Stimulated activated memory B cell treated with anti-CD40 and anti-IgM and Interleukin-4, amounts not matched to agents 10 μg/mL and 1 μg/mL and 100 μg/mL, for 72 hours (primary cell): ENCODE data around the gene RPL12.

Source experiments
- ATAC-seq: fragments of 150-1000 bp; cut with Tn5 transposase; 2 replicates; pipeline ENCODE4 v1.10.0; 2021
- H3K27ac Mint-ChIP-seq: one replicate; pipeline ENCODE4 v1.8.0; 2022; ENCODE audit warnings: mild to moderate bottlenecking, mixed read lengths
- H3K27me3 Mint-ChIP-seq: one replicate; pipeline ENCODE4 v1.8.0; 2022; ENCODE audit warnings: mixed read lengths
- H3K36me3 Mint-ChIP-seq: one replicate; pipeline ENCODE4 v1.8.0; 2022; ENCODE audit warnings: mixed read lengths
- H3K4me1 Mint-ChIP-seq: one replicate; pipeline ENCODE4 v1.8.0; 2022; ENCODE audit warnings: mixed read lengths
- H3K4me3 Mint-ChIP-seq: one replicate; pipeline ENCODE4 v1.8.0; 2022; ENCODE audit warnings: mild to moderate bottlenecking, moderate library complexity, mixed read lengths
- H3K9me3 Mint-ChIP-seq: one replicate; pipeline ENCODE4 v1.8.0; 2022; ENCODE audit warnings: mixed read lengths

RPL12 gene

DNA sequence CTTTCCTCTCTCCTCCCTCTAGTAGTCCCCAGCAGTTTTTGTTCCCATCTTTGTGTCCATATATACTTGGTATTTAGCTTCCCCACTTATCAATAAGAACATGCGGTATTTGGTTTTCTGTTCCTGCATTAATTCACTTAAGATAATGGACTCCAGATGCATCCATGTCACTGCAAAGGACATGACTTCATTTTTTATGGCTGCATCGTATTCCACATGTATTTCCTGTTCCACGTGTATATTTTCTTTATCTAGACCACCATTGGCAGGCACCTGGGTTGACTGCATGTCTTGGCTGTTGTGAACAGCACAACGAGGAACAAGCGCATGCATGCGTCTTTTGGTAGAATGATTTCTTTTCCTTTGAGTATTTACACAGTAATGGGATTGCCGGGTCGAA lies 20.8 kb downstream of the RPL12 start:
- no peak for ATAC-seq
- no peak overlapping the region for H3K27ac Mint-ChIP-seq
- H3K36me3 Mint-ChIP-seq = peaks cover 70% of the 10 kb centered on the region
- H3K9me3 Mint-ChIP-seq = no peaks in the 10 kb centered on the region
- no peaks in the 10 kb centered on the region for H3K27me3 Mint-ChIP-seq
- H3K4me3 Mint-ChIP-seq = no peak overlapping the region
- H3K4me1 Mint-ChIP-seq = peaks cover 15% of the 10 kb centered on the region

DNA sequence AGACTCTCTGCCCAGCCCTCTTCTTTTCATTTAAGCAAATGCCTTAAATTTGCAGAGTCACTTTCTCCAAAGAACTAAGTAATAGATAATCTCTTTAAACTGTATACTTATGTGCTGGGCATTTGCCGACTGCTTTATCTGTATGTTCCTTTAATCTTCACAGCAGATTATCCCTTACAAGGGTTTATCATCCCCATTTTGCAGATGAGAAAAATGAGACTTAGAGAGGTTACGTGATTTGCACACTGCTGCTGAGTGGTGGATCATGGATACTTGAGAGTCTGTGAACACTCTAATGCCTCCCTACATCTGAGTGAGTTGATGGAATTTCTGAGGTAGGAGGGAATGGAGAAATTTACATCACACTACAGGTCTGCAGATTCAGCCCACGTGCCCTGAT lies 22.9 kb downstream of the RPL12 start:
- no peak for ATAC-seq
- Mint-ChIP-seq H3K4me3 (no peak overlapping the region), H3K36me3 (peaks cover 50% of the 10 kb centered on the region), H3K9me3 (no peaks in the 10 kb centered on the region), H3K27ac (no peak overlapping the region), H3K27me3 (no peaks in the 10 kb centered on the region), H3K4me1 (peaks cover 31% of the 10 kb centered on the region)

DNA sequence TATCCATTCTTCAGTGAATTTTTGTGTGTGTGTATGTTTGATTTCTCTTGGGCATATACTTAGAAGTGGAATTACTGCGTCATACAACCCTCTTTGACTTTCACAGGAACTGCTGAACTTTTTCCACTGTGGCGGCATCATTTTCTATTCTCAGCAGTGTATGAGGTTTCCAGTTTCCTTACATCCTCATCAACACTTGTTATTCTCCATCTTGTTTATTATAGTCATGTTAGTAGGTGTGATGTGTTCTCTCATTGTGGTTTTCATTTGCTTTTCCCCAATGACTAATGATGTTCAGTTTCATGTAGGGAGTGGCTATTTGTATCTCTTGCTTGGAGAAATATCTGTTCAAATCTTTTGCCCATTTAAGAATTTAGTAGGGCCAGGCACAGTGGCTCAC lies 24.4 kb downstream of the RPL12 start:
- peak overlapping the region; percentile 53 for H3K27ac Mint-ChIP-seq
- peaks cover 39% of the 10 kb centered on the region for H3K36me3 Mint-ChIP-seq
- H3K4me1 Mint-ChIP-seq = peaks cover 46% of the 10 kb centered on the region
- no peaks in the 10 kb centered on the region for H3K27me3 Mint-ChIP-seq
- ATAC-seq = no peak
- peak overlapping the region; percentile 5 for H3K4me3 Mint-ChIP-seq
- H3K9me3 Mint-ChIP-seq = no peaks in the 10 kb centered on the region

DNA sequence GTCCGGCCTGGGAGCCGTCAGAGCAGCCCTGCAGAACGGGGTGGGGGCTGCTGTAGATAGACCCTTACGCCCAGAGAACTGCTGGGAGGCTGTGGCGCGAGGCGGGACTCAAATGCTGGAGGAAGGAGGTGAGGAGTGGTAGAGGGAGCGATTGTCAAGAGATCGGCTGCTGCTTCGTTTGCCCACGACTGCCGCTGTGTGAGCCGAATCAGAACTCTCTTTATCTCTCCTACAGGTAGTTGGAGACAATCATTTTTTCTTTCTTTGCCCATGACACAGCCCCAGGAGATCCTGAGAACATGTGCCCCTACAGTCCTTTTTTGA lies 26.6 kb downstream of the RPL12 start:
- peaks cover 46% of the 10 kb centered on the region for H3K4me1 Mint-ChIP-seq
- H3K9me3 Mint-ChIP-seq = no peaks in the 10 kb centered on the region
- peak overlapping the region; percentile 97 for H3K4me3 Mint-ChIP-seq
- peak overlapping the region; percentile 98 for H3K27ac Mint-ChIP-seq
- peak; percentile 48 for ATAC-seq
- peaks cover 23% of the 10 kb centered on the region for H3K36me3 Mint-ChIP-seq
- no peaks in the 10 kb centered on the region for H3K27me3 Mint-ChIP-seq

DNA sequence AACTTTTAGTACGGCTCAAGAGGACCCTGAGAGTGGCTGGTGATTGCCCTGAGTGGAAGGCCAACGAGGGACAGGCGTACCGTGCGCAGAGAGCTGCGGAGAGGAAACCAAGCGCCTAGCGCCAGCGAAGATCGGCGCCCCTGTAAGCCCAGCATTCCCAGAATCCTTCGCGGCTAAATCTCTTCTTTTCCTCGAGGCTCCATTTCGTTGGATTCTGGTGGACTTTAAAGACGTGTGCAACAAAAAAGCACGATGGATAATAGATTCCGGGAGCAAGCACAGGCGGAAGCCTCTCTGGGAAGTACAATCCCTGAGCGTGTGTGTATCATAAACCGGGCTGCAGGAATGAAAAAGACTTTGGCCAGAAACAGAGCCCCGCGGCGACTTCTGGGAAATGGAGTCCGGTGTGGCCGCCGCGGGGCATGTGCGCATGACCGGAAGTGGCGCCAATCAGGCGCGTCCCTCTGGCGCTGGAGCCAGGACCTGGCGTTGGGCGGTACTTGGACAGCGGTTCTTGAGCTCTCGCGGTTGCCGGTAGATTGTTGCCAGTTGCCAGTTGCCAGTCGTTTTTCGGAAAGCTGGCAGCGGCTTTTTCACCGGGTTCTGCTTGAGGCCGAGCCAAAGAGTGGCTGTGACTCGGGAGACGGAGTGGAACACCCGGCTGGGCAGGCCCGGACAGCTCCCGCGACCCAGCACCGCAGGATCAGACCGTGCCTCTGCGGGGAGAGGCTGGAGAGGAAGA lies 27.1 kb downstream of the RPL12 start, which contains the start of gene ZNF79:
Gene ZNF79 (plus strand): TSS at position 449 of the 742 bp plus-strand sequence. CDS start 406 bp downstream, outside the sequence.
- no peaks in the 10 kb centered on the region for H3K27me3 Mint-ChIP-seq
- ATAC-seq = peak; percentile 95
- peak within 1 kb of the TSS; percentile 98 for H3K27ac Mint-ChIP-seq
- H3K36me3 Mint-ChIP-seq = peaks cover 22% of the 10 kb centered on the region
- H3K4me1 Mint-ChIP-seq = peaks cover 46% of the 10 kb centered on the region
- no peaks in the 10 kb centered on the region for H3K9me3 Mint-ChIP-seq
- H3K4me3 Mint-ChIP-seq = peak within 1 kb of the TSS; percentile 97

DNA sequence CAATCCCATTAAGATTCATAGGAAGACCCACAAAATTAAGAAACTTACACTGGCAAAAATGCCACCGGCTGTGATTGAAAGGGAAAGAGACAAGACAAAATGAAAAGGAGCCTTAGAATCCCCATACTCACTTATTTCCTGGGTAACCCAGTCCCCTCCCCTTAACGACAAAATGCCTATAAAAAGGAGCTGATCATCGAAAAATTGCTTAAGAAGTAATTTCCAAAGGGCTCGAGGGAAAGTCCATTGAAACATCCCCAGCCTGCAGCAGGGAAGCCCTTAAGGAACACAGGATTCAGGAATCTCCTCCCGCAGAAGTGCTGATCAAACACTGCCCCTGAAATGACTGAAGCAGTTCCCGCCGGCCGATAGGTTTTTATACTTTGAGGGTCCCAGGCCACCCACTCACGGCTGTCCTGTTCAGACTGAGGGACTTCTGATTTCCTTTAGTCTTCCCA lies 27.7 kb downstream of the RPL12 start:
- Mint-ChIP-seq H3K36me3 (peaks cover 21% of the 10 kb centered on the region), H3K9me3 (no peaks in the 10 kb centered on the region), H3K4me1 (peaks cover 51% of the 10 kb centered on the region), H3K27me3 (no peaks in the 10 kb centered on the region), H3K4me3 (peak overlapping the region; percentile 97), H3K27ac (peak overlapping the region; percentile 98)
- no peak for ATAC-seq

DNA sequence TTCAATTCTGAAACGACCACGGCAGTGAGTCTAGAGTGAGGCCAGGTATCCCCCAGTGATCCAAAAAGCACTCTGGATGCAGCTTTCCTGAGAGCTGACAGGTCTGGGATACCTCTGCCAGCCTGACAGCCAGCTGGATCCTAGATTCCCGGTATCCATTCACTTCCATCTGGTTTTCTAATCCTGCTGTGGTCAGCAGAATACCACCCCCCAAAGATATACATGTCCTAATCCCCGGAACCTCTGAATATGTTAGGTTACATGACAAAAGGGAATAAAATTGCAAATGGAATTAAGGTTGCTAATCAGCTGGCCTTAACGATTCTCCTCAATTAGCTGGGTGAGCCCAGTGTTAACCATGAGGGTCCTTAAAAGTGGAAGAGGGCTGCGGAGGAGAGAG lies 28.4 kb downstream of the RPL12 start:
- Mint-ChIP-seq H3K9me3 (no peaks in the 10 kb centered on the region), H3K4me1 (peaks cover 52% of the 10 kb centered on the region), H3K4me3 (peak overlapping the region; percentile 97), H3K36me3 (peaks cover 14% of the 10 kb centered on the region), H3K27me3 (no peaks in the 10 kb centered on the region), H3K27ac (peak overlapping the region; percentile 98)
- no peak for ATAC-seq

DNA sequence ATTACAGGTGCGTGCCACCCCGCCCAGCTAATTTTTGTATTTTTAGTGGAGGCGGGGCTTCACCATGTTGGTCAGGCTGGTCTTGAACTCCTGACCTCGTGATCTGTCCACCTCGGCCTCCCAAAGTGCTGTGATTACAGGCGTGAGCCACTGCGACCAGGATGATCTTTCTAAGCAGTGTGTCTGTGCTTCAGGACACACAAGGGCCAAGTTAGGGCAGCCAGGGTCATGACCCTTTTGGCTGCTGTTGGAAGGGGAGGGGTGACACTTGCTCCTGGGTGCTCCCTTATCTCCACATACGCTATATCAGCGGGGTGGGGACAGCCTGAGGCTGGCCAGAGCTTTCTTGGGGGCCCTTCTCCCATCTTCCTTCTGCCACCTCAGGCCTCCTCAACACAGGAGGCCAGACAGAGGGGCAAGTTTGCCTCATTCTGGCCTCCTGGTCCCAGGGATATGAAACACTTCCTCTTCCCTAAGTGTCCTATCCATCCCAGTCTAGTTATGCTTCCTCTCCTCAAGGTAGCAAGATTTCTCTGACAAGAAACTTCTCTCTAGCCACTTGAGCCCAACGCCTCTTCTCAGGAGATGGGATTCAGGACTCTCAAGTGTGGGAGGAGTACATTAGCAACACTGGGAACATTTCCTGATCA lies 28.9 kb downstream of the RPL12 start:
- H3K27me3 Mint-ChIP-seq = no peaks in the 10 kb centered on the region
- H3K4me1 Mint-ChIP-seq = peaks cover 52% of the 10 kb centered on the region
- no peaks in the 10 kb centered on the region for H3K9me3 Mint-ChIP-seq
- ATAC-seq = no peak
- H3K36me3 Mint-ChIP-seq = peaks cover 13% of the 10 kb centered on the region
- no peak overlapping the region for H3K4me3 Mint-ChIP-seq
- H3K27ac Mint-ChIP-seq = peak overlapping the region; percentile 98

DNA sequence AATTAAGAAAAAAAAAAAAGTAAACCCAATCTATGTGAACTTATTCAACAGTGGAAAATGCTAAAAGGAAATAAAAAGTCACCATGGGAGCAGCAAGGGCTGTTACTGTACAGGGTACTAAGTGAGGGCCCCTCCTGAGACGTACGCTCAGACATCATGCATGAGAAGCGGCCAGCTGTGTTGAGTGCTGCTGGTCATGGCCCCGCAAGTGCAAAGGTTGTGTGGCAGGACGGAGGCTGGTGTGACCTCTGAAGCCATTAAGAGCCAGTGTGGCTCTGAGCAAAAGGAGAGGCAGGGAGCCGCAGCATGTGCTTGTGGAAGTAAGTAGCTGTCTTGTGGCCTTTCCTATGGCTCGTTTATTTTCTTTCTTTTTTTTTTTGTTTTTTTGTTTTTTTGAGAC lies 30.1 kb downstream of the RPL12 start:
- Mint-ChIP-seq H3K4me1 (peaks cover 41% of the 10 kb centered on the region), H3K4me3 (no peak overlapping the region), H3K27me3 (no peaks in the 10 kb centered on the region), H3K36me3 (peaks cover 5% of the 10 kb centered on the region), H3K9me3 (no peaks in the 10 kb centered on the region), H3K27ac (no peak overlapping the region)
- no peak for ATAC-seq

DNA sequence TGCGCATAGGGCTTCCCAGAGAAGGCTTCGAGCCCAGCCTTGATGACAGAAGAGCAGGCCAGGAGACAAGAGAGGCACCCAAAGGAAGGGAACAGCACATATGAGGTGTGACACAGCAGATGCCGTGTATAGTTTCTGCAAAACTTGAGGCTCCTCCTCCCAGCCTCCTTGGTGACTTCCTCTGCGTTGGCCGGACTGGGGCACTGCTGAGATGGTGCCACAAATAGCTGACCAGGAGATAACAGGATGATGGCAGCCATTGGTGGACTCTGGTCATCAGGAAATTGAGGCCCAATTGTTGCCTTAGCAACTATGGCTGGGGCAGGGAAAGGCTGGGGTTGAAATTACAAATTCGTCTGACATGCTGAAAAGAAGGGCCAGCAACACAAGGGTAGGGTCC lies 31.9 kb downstream of the RPL12 start:
- ATAC-seq = no peak
- no peak overlapping the region for H3K4me3 Mint-ChIP-seq
- H3K36me3 Mint-ChIP-seq = peaks cover 5% of the 10 kb centered on the region
- H3K4me1 Mint-ChIP-seq = peaks cover 26% of the 10 kb centered on the region
- no peaks in the 10 kb centered on the region for H3K27me3 Mint-ChIP-seq
- no peaks in the 10 kb centered on the region for H3K9me3 Mint-ChIP-seq
- H3K27ac Mint-ChIP-seq = no peak overlapping the region

DNA sequence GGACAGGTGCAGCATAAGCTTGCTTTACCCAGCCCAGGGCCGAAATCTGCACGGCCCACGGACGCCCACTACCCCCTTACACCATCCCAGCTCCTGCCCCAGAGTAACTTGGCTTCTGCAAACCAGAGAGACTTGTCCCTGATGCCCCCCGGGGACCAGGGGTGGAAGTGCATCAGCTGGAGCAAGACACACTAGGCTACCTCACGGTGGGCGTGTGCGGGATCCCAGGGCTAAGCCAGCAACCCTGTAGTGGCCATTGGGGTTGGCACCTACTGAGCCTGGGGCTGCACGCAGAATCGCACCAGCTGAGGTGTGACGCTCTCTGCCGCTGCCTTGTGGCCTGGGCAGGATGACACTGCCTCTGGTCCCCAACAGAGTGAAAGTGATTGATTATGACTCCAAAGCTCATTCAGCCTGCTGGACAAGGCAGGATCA lies 33.2 kb downstream of the RPL12 start:
- Mint-ChIP-seq H3K36me3 (peaks cover 5% of the 10 kb centered on the region), H3K4me3 (no peak overlapping the region), H3K27ac (no peak overlapping the region), H3K9me3 (no peaks in the 10 kb centered on the region), H3K4me1 (peaks cover 18% of the 10 kb centered on the region), H3K27me3 (no peaks in the 10 kb centered on the region)
- ATAC-seq = peak; percentile 31

DNA sequence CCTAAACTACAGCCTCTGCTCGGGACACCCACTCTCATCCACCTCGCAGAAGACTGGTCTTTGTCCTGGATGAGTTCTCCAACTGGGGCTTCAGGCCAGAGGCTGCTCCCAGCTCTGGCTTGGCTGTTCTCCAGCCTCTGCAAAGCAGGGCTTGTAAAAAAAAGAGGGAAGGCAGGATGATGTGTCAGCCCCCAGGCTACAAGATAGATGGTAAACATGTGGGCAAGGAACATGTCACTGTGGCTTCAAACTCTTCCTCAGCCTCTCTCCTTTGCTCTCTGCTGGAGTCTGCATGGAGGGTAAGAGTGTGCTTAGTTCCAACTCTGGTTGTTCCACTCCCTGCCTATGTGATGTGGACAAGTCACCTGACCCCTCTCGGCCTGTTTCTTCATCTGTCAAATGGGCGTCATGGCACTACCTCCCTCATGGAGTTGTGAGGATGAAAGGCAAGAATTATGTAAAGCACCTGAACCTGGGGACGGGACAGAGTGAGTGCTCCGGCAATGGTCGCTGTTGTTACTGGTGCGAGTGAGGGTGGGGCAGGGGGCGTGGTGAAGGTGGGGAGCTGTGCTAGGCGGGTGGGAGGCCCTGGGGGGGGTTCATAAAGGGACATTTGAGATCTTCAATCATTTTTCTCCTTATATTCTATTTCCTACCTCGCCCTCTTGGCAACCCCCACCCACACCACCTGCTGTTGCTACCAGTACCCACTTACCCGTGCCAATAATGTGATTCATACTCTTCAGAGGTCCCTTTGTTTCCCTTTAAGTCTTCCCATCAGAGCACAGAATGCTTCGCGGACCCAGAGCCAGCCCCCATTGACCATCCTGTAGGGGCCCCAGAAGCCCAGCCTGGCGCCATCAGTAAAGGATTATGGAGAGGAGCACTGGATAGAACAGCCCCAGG lies 33.8 kb downstream of the RPL12 start:
- H3K4me3 Mint-ChIP-seq = no peak overlapping the region
- H3K27me3 Mint-ChIP-seq = no peaks in the 10 kb centered on the region
- H3K9me3 Mint-ChIP-seq = no peaks in the 10 kb centered on the region
- peaks cover 11% of the 10 kb centered on the region for H3K4me1 Mint-ChIP-seq
- H3K36me3 Mint-ChIP-seq = peaks cover 5% of the 10 kb centered on the region
- H3K27ac Mint-ChIP-seq = no peak overlapping the region
- ATAC-seq = no peak

DNA sequence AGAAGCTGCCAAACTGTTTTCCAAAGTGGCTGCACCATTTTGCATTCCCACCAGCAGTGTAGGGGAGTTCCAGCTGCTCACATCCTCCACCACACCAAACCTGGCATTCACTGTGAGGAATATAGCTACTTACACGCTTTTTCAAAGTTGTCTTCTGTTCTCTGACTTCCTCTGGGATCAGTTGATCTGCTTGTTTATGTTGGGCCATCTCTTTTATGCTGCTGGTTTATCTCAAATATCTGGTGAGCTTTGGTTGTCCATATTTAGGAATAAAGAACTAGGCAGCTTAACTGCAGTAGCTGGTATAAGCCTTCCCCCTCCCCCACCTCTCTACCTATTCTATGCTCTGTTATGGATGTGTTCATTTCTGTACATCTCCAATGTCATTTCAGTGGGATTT lies 35.5 kb downstream of the RPL12 start:
- no peaks in the 10 kb centered on the region for H3K27me3 Mint-ChIP-seq
- no peak overlapping the region for H3K4me3 Mint-ChIP-seq
- no peak overlapping the region for H3K27ac Mint-ChIP-seq
- H3K36me3 Mint-ChIP-seq = peaks cover 5% of the 10 kb centered on the region
- ATAC-seq = no peak
- peaks cover 15% of the 10 kb centered on the region for H3K4me1 Mint-ChIP-seq
- H3K9me3 Mint-ChIP-seq = no peaks in the 10 kb centered on the region

DNA sequence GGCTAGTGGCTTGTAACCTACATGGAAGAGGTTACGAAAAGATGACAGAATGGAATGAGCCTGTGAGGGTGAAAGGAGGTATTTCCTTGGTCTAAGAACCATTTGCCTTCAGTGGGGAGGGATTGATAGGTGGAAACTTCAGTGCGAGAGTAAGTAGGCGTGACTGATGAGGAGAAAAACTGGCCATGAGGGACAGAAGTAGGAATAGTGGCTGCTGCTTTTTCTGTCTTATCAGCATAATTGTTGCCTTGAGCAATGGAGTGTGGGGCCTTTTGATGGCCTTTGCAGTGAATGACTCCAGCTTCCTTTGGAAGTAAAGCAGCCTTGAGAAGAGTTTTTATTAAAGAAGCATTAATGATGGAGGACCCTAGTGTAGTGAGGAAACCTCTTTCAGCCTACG lies 36.1 kb downstream of the RPL12 start:
- no peaks in the 10 kb centered on the region for H3K27me3 Mint-ChIP-seq
- ATAC-seq = no peak
- peaks cover 15% of the 10 kb centered on the region for H3K4me1 Mint-ChIP-seq

DNA sequence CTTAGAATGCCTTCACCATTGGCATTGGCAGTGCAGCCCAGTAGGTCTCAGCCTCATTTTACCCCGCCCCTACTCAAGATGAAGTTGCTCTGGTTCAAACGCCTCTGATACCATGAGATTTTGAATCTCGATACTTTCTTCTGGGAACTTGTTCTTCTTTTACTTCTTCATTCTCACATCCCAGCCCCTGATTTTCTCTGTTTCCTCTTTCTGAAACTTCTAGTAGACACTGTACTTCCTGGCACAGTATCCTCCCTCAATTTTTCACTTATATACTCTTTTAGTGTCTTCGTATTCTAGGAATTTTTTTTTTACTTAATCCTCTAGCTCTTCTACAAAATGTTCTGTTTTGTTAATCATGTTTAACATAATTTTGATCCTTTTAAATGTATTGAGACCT lies 40.1 kb downstream of the RPL12 start:
- Mint-ChIP-seq H3K4me1 (peaks cover 9% of the 10 kb centered on the region), H3K4me3 (no peak overlapping the region), H3K27me3 (no peaks in the 10 kb centered on the region), H3K9me3 (no peaks in the 10 kb centered on the region), H3K36me3 (no peaks in the 10 kb centered on the region), H3K27ac (no peak overlapping the region)
- no peak for ATAC-seq

More for the DNA sequence above, 36.1 kb downstream of the RPL12 start:
- Mint-ChIP-seq H3K9me3 (no peaks in the 10 kb centered on the region), H3K27ac (no peak overlapping the region), H3K36me3 (peaks cover 5% of the 10 kb centered on the region), H3K4me3 (no peak overlapping the region)
